ENCODE measurements around the gene TPO.

DNA sequence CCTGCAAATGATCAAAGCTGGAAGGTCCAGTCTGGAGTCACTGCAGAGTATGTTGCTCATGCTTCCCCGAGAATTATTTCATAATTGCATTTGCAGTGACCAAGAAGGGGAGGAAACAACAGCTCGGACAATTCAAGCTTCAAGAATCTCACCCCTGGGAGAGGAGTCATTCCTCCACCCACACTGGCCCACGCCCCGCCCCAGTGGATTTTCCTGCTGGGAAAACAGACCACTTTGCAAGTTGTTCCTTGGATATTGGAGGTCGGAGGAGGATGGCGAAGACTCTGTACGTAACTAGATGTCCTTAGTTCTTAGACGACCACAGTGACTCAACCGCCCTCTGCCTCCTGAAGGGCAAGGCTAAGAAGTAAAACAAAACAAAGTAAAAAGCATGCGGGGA lies 159.4 kb downstream of the TPO start:
- no peak for TF ChIP-seq POLR2A (IDR thresholded peaks at IDR 0.05)
- TF ChIP-seq, protein P1, sequence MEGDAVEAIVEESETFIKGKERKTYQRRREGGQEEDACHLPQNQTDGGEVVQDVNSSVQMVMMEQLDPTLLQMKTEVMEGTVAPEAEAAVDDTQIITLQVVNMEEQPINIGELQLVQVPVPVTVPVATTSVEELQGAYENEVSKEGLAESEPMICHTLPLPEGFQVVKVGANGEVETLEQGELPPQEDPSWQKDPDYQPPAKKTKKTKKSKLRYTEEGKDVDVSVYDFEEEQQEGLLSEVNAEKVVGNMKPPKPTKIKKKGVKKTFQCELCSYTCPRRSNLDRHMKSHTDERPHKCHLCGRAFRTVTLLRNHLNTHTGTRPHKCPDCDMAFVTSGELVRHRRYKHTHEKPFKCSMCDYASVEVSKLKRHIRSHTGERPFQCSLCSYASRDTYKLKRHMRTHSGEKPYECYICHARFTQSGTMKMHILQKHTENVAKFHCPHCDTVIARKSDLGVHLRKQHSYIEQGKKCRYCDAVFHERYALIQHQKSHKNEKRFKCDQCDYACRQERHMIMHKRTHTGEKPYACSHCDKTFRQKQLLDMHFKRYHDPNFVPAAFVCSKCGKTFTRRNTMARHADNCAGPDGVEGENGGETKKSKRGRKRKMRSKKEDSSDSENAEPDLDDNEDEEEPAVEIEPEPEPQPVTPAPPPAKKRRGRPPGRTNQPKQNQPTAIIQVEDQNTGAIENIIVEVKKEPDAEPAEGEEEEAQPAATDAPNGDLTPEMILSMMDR (IDR thresholded peaks at IDR 0.05), result no peak
